Thymus (tissue), 14 donors: ENCODE results near the gene C11orf16. TPM values are rescaled to one million over a fixed set of nuclear protein-coding genes. Genes with fewer than 3 reads are reported as not detected.
"Not testable (repeated sequence)": the region's sequence is repeated elsewhere in the genome, so short reads cannot be mapped to it uniquely, and the experiment has no call there.

Experiments
- DNase-seq, 9 donors: peaks; one replicate each; pipeline ENCODE4 v3.0.0-alpha.2; 2013; ENCODE audit warnings: low spot score in 9 of 9, low read depth in 6 of 9, missing footprints in 1 of 9
- H3K27ac ChIP-seq, 2 donors: one replicate each; pipeline ENCODE4 v1.5.1; 2013; ENCODE audit warnings: control low read depth in 1 of 2, low read depth in 1 of 2, low read length in 1 of 2, mild to moderate bottlenecking in 1 of 2, moderate library complexity in 1 of 2
- H3K27me3 ChIP-seq, 2 donors: one replicate each; pipeline ENCODE4 v1.5.1; 2013; ENCODE audit warnings: low read length in 1 of 2; ENCODE audit not compliant: control insufficient read depth in 2 of 2, insufficient read depth in 1 of 2
- H3K36me3 ChIP-seq, 2 donors: one replicate each; pipeline ENCODE4 v1.5.1; 2013; ENCODE audit warnings: low read length in 1 of 2, mild to moderate bottlenecking in 1 of 2, moderate library complexity in 1 of 2; ENCODE audit not compliant: control insufficient read depth in 2 of 2, insufficient read depth in 2 of 2
- H3K4me1 ChIP-seq, 2 donors: one replicate each; pipeline ENCODE4 v1.5.1; 2013; ENCODE audit warnings: low read length in 2 of 2; ENCODE audit not compliant: control insufficient read depth in 2 of 2, insufficient read depth in 2 of 2
- H3K4me3 ChIP-seq, 2 donors: one replicate each; pipeline ENCODE4 v1.5.1; 2013; ENCODE audit warnings: low read length in 2 of 2, control low read depth in 1 of 2, mild to moderate bottlenecking in 1 of 2
- H3K9me3 ChIP-seq, 2 donors: one replicate each; pipeline ENCODE4 v1.5.1; 2013; ENCODE audit warnings: low read length in 1 of 2, mild to moderate bottlenecking in 1 of 2; ENCODE audit not compliant: control insufficient read depth in 2 of 2, insufficient read depth in 1 of 2
- WGBS: extraction: QIAGEN DNeasy Blood & Tissue Kit; methylation state at CpG from one replicate; pipeline ENCODE4 v1.1.7; 2013; 5-methylcytosine and 5-hydroxymethylcytosine counted together
- long read RNA-seq, 10 donors: transcript quantifications; one replicate each; lab custom pipeline, GENCODE V29; 2026
- polyA plus RNA-seq: library from polyadenylated mRNA; stranded (reverse); fragments of 200-250 nt; gene quantifications from one replicate; pipeline ENCODE4 v1.2.3, GENCODE V29; 2013
- total RNA-seq: library from RNA; stranded (reverse); fragments of 120-200 nt; gene quantifications from one replicate; pipeline ENCODE4 v1.2.4, GENCODE V29; 2013
- donor health status: healthy.

The C11orf16 gene
- total RNA-seq, result 2.9 TPM
- 3.8 TPM for polyA plus RNA-seq
- long read RNA-seq, donor 1, result 0 reads
- long read RNA-seq, donor 2, result 0 reads
- long read RNA-seq, donor 3, partial matches to known transcripts, result 0 of 1 reads
- long read RNA-seq, donor 3, other reads (novel, unspliced or antisense), result 0 of 1 reads
- long read RNA-seq, donor 4, result 0 reads
- long read RNA-seq, donor 5, result 0 reads
- long read RNA-seq, donor 6, partial matches to known transcripts, result 0 of 1 reads
- long read RNA-seq, donor 6, other reads (novel, unspliced or antisense), result 0 of 1 reads
- long read RNA-seq, donor 7, result 0 reads
- long read RNA-seq, donor 8, result 0 reads
- long read RNA-seq, donor 9, partial matches to known transcripts, result 0 of 1 reads
- long read RNA-seq, donor 9, other reads (novel, unspliced or antisense), result 0 of 1 reads
- long read RNA-seq, donor 10, partial matches to known transcripts, result 5 of 5 reads
- long read RNA-seq, donor 10, other reads (novel, unspliced or antisense), result 0 of 5 reads

GRCh38 chr11:8932564-8933180 is at the start of gene C11orf16:
Gene C11orf16, minus strand, starts transcription at chr11:8932947. Its CDS starts 639 bp downstream, at chr11:8932308.
- DNase-seq, result no peak
- Histone ChIP-seq H3K4me3 (no peak within 1 kb of the TSS), H3K4me1 (peaks cover 0 to 10% of the 10 kb centered on the region in 2 donors), H3K27me3 (no peaks in the 10 kb centered on the region), H3K9me3 (no peaks in the 10 kb centered on the region), H3K36me3 (no peaks in the 10 kb centered on the region), H3K27ac (peak within 1 kb of the TSS; percentile 58 to 68)
- WGBS, result 93% methylated on average over 12 of the region's 12 CpGs

- Histone ChIP-seq H3K27me3 (no peaks in the 10 kb centered on the region), H3K36me3 (no peaks in the 10 kb centered on the region), H3K4me1 (no peaks in the 10 kb centered on the region), H3K4me3 (no peak overlapping the region), H3K27ac (no peak overlapping the region), H3K9me3 (no peaks in the 10 kb centered on the region)
- DNase-seq, result no peak
- WGBS, result 95% methylated on average over 3 of the region's 3 CpGs
Observed at GRCh38 chr11:8980485-8980884, 47.7 kb upstream of the C11orf16 start.

GRCh38 chr11:8979365-8979764 is 46.6 kb upstream of the C11orf16 start:
- H3K4me3 ChIP-seq, H3K27ac ChIP-seq: not testable (repeated sequence)

GRCh38 chr11:8973121-8973520 is 40.4 kb upstream of the C11orf16 start:
- H3K27me3 ChIP-seq, result no peaks in the 10 kb centered on the region
- WGBS, result 89% methylated on average over 3 of the region's 3 CpGs
- no peaks in the 10 kb centered on the region for H3K36me3 ChIP-seq
- H3K27ac ChIP-seq, result no peak overlapping the region
- H3K4me3 ChIP-seq, result no peak overlapping the region
- H3K9me3 ChIP-seq, result no peaks in the 10 kb centered on the region
- no peaks in the 10 kb centered on the region for H3K4me1 ChIP-seq
- DNase-seq, result no peak

More at GRCh38 chr11:8979365-8979764, 46.6 kb upstream of the C11orf16 start:
- H3K4me1 ChIP-seq, DNase-seq, H3K36me3 ChIP-seq, H3K27me3 ChIP-seq, H3K9me3 ChIP-seq: not testable (repeated sequence)
- 99% methylated on average over 5 of the region's 7 CpGs for WGBS

- 98% methylated on average over 1 of the region's 1 CpG for WGBS
- no peak for DNase-seq
- no peaks in the 10 kb centered on the region for H3K36me3 ChIP-seq
- H3K9me3 ChIP-seq, result no peaks in the 10 kb centered on the region
- no peaks in the 10 kb centered on the region for H3K27me3 ChIP-seq
- H3K4me3 ChIP-seq, result no peak overlapping the region
- H3K27ac ChIP-seq, result no peak overlapping the region
- H3K4me1 ChIP-seq, result no peaks in the 10 kb centered on the region
Observed at GRCh38 chr11:8971924-8972316, 39.2 kb upstream of the C11orf16 start.

GRCh38 chr11:8971196-8971923 is 38.6 kb upstream of the C11orf16 start:
- no peaks in the 10 kb centered on the region for H3K4me1 ChIP-seq
- no peak overlapping the region for H3K4me3 ChIP-seq
- no peaks in the 10 kb centered on the region for H3K36me3 ChIP-seq
- 97% methylated on average over 2 of the region's 2 CpGs for WGBS
- H3K27ac ChIP-seq, result no peak overlapping the region
- H3K27me3 ChIP-seq, result no peaks in the 10 kb centered on the region
- H3K9me3 ChIP-seq, result no peaks in the 10 kb centered on the region
- no peak for DNase-seq

GRCh38 chr11:8967184-8967583 is 34.4 kb upstream of the C11orf16 start:
- DNase-seq, result peak in 1 of 9 donors; percentile 9
- Histone ChIP-seq H3K4me3 (no peak overlapping the region), H3K27ac (no peak overlapping the region), H3K27me3 (no peaks in the 10 kb centered on the region), H3K36me3 (no peaks in the 10 kb centered on the region), H3K4me1 (peaks cover 16% of the 10 kb centered on the region in 2 donors), H3K9me3 (no peaks in the 10 kb centered on the region)
- 97% methylated on average over 8 of the region's 8 CpGs for WGBS

- H3K9me3 ChIP-seq, result no peaks in the 10 kb centered on the region
- H3K4me3 ChIP-seq, result peak within 1 kb of the TSS; percentile 77 to 93
- H3K27me3 ChIP-seq, result no peaks in the 10 kb centered on the region
- DNase-seq, result peak; percentile 52 to 90 (median 75)
- WGBS, result under 1% methylated on average over 67 of the region's 67 CpGs
- H3K36me3 ChIP-seq, result no peaks in the 10 kb centered on the region
- peak within 1 kb of the TSS; percentile 89 to 97 for H3K27ac ChIP-seq
- H3K4me1 ChIP-seq, result peaks cover 16% of the 10 kb centered on the region in 2 donors
Observed at GRCh38 chr11:8964324-8965320, 31.9 kb upstream of the C11orf16 start, which contains the start of gene TMEM9B. Gene TMEM9B, minus strand, starts transcription at chr11:8964442. Its CDS starts 129 bp downstream, at chr11:8964313.
